Measurements from ENCODE around the gene PSMB10. TPM values are rescaled to one million over a fixed set of nuclear protein-coding genes. Genes with fewer than 3 reads are reported as not detected.

PSMB10 gene
- total RNA-seq, 4 donors from 2014 or later: 65.6 to 100 (median 68.6) TPM

- no peaks in the 10 kb centered on the region for H3K27me3 ChIP-seq
- peaks cover 9 to 54% (median 31%) of the 10 kb centered on the region in 4 donors for H3K4me1 ChIP-seq
- H3K9me3 ChIP-seq: no peaks in the 10 kb centered on the region
- peak; percentile 82 for DNase-seq
- intact Hi-C loops (cut with DNase I; ENCODE audit: low total_unique reads): no loop called here
- H3K4me3 ChIP-seq: no peak overlapping the region
- H3K36me3 ChIP-seq: no peaks in the 10 kb centered on the region
- TF ChIP-seq EP300 (IDR thresholded peaks at IDR 0.05; ENCODE audit: low read depth): peak; percentile 48
- TF ChIP-seq POLR2A (IDR thresholded peaks at IDR 0.05): no peak
- TF ChIP-seq, protein P1, sequence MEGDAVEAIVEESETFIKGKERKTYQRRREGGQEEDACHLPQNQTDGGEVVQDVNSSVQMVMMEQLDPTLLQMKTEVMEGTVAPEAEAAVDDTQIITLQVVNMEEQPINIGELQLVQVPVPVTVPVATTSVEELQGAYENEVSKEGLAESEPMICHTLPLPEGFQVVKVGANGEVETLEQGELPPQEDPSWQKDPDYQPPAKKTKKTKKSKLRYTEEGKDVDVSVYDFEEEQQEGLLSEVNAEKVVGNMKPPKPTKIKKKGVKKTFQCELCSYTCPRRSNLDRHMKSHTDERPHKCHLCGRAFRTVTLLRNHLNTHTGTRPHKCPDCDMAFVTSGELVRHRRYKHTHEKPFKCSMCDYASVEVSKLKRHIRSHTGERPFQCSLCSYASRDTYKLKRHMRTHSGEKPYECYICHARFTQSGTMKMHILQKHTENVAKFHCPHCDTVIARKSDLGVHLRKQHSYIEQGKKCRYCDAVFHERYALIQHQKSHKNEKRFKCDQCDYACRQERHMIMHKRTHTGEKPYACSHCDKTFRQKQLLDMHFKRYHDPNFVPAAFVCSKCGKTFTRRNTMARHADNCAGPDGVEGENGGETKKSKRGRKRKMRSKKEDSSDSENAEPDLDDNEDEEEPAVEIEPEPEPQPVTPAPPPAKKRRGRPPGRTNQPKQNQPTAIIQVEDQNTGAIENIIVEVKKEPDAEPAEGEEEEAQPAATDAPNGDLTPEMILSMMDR (IDR thresholded peaks at IDR 0.05): no peak
- TF ChIP-seq POLR2AphosphoS5 (IDR thresholded peaks at IDR 0.05): peak; percentile 77 to 92 (median 82)
- peak overlapping the region; percentile 2 to 74 (median 50) for H3K27ac ChIP-seq
- in situ Hi-C loops (cut with MboI; ENCODE audit: low pct_ligation_motif_present in 1 of 4, low pct_unique_long_range_greater_than_20kb in 1 of 4, low sequenced_read_pairs in 3 of 4): no loop called here
- WGBS, 2 donors (ENCODE audit: low coverage in 1 of 2): 60% methylated on average over 12 of the region's 13 CpGs; no CpG with 5 or more reads in 1 of the 2 donors
These were observed 24.9 kb upstream of the PSMB10 start for GRCh38 chr16:67961551-67961957.

DNA sequence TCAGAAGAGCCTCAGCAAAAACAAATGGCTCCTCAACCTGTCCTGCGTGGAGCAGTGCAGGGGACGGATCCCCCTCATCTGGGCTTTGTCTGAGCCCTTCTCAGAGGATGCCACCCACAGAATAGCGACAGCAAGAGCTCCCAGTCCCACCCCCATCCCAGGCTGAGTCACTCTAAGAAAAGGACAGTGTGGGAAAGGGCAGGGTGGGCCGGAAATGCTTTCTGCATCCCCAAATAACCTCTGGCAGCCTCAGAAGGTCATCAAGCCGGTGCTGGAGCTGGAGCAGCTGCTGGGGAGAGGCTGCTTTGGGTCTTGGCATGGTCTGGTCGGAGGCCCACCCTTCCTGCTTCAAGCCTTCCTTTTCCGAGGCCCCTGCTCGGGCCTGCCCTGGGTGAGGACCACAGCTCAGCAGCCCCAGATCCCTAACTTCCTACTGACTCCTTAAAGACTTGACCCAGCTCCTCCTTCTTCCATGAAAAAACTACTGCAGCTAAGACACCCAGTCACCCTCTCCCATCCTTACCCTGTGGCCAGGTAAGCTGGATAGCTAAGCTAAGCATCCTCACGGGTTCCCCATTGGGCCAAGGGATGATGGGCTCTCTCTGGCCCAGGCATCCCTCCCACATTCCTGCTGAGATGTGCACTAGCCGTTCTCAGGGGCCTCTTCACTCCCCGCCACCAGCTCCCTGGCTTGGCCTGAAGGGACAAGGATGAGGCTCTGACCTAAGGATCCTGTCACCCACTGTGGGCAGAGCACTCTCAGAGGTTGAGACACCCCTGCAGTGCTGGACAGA, 23.1 kb upstream of the PSMB10 start:
- Histone ChIP-seq H3K4me3 (no peak overlapping the region), H3K4me1 (peaks cover 0 to 42% (median 25%) of the 10 kb centered on the region in 4 donors), H3K27ac (peak overlapping the region; percentile 60 to 74 (median 66)), H3K9me3 (no peaks in the 10 kb centered on the region), H3K27me3 (no peaks in the 10 kb centered on the region), H3K36me3 (no peaks in the 10 kb centered on the region)
- 45 to 66% methylated on average over 4 to 9 of the region's 11 CpGs for WGBS, 2 donors (ENCODE audit: low coverage in 1 of 2)
- TF ChIP-seq POLR2AphosphoS5 (IDR thresholded peaks at IDR 0.05) (peak; percentile 29 to 56 (median 41)), POLR2A (IDR thresholded peaks at IDR 0.05) (no peak)
- intact Hi-C loops (cut with DNase I; ENCODE audit: low total_unique reads): no loop called here
- DNase-seq: peak; percentile 36
- in situ Hi-C loops (cut with MboI; ENCODE audit: low pct_ligation_motif_present in 1 of 4, low pct_unique_long_range_greater_than_20kb in 1 of 4, low sequenced_read_pairs in 3 of 4): no loop called here

DNA sequence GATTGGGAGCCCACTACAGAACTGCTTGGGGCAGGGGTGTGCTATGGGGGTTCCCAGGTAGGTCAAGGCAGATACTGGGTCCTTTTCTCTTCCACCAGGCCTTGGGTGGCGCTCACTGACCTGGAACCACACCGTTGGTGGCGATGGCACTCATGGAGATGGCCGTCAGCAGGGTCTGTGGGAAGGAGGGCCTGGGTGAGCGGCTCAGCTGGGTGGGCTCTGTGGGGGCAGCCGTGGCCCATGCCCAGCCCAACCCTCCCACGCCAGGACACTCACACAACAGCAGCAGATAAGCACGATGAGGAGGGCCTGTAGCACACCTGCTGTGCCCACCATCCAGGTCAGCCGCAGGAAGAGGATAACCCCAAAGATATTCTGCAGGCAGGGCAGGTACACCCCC, 21.0 kb upstream of the PSMB10 start:
- Histone ChIP-seq H3K9me3 (no peaks in the 10 kb centered on the region), H3K27ac (no peak overlapping the region), H3K4me1 (peaks cover 0 to 28% (median 23%) of the 10 kb centered on the region in 4 donors), H3K27me3 (no peaks in the 10 kb centered on the region), H3K4me3 (no peak overlapping the region), H3K36me3 (no peaks in the 10 kb centered on the region)
- TF ChIP-seq EP300 (IDR thresholded peaks at IDR 0.05; ENCODE audit: low read depth) (no peak), POLR2A (IDR thresholded peaks at IDR 0.05) (no peak), POLR2AphosphoS5 (IDR thresholded peaks at IDR 0.05) (no peak)
- TF ChIP-seq, protein P1 (IDR thresholded peaks at IDR 0.05): no peak
- WGBS, 2 donors (ENCODE audit: low coverage in 1 of 2): 93% methylated on average over 4 of the region's 9 CpGs; no CpG with 5 or more reads in 1 of the 2 donors
- in situ Hi-C loops (cut with MboI; ENCODE audit: low pct_ligation_motif_present in 1 of 4, low pct_unique_long_range_greater_than_20kb in 1 of 4, low sequenced_read_pairs in 3 of 4): no loop called here
- DNase-seq: no peak
- intact Hi-C loops (cut with DNase I; ENCODE audit: low total_unique reads): no loop called here

DNA sequence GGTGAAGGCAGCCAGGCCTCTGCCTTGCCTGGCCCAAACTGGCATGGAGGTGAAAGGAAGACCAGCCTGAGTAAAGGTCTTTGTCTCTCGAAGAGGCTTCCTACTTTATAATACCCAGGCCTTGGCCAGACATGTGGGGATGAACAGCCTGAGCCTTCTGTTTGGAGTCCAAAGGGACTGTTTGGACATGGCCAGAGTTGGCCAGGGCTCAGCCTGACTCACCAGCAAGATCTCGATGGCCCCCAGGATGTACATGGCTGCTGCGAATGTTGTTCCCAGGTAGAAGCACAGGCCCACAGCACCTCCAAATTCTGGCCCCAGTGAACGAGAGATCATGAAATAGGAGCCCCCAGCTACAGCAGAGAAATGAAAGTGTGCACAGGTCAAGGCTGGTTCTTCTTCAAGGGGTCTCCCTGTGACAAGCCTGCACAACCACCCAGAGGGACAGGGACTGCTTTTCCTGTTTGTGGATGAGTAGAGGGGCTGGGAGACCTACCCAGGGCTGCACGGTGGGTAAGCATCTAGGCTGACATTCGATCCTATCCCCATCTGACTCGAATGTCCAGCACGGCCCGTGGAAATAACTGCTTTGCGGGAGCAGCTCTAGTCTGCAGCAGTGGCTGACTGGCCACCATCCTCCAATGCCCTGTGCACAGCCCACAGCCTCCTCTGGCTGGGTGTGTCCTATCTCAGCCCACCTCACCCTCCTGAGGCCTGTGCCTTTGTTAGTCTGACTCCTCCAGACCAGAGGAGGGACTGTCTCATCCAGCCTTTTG, 18.0 kb upstream of the PSMB10 start:
- no peaks in the 10 kb centered on the region for H3K36me3 ChIP-seq
- 79 to 83% methylated on average over 2 to 10 of the region's 10 CpGs for WGBS, 2 donors (ENCODE audit: low coverage in 1 of 2)
- no peaks in the 10 kb centered on the region for H3K27me3 ChIP-seq
- H3K9me3 ChIP-seq: no peaks in the 10 kb centered on the region
- no peak for DNase-seq
- TF ChIP-seq, protein P1 (IDR thresholded peaks at IDR 0.05): no peak
- TF ChIP-seq POLR2AphosphoS5 (IDR thresholded peaks at IDR 0.05): no peak
- TF ChIP-seq EP300 (IDR thresholded peaks at IDR 0.05; ENCODE audit: low read depth): no peak
- no peak for TF ChIP-seq POLR2A (IDR thresholded peaks at IDR 0.05)
- H3K27ac ChIP-seq: no peak overlapping the region
- intact Hi-C loops (cut with DNase I; ENCODE audit: low total_unique reads) (no loop called here), in situ Hi-C loops (cut with MboI; ENCODE audit: low pct_ligation_motif_present in 1 of 4, low pct_unique_long_range_greater_than_20kb in 1 of 4, low sequenced_read_pairs in 3 of 4) (no loop called here)
- no peak overlapping the region for H3K4me3 ChIP-seq
- peaks cover 0 to 14% (median 6%) of the 10 kb centered on the region in 4 donors for H3K4me1 ChIP-seq
